SU-DHL-6 (cell line): ENCODE data around the gene CDX2.

ENCODE experiments used
- H2AFZ ChIP-seq: fragments of 200-600 bp; sonication (generic); 2 replicates; pipeline ENCODE4 v1.6.1; 2014; ENCODE audit warnings: low read depth, mild to moderate bottlenecking, moderate library complexity, mixed read lengths, antibody characterized with exemption, low read length; ENCODE audit not compliant: severe bottlenecking
- H3F3A ChIP-seq: fragments of 200-600 bp; shearing (Covaris generic); 2 replicates; pipeline ENCODE4 v1.6.0; 2016; ENCODE audit warnings: antibody characterized with exemption, mild to moderate bottlenecking; ENCODE audit not compliant: insufficient read depth
- H3K27ac ChIP-seq: fragments of 200-600 bp; sonication (generic); 2 replicates; pipeline ENCODE4 v1.5.1; 2016; ENCODE audit warnings: low read depth, mild to moderate bottlenecking, low read length, moderate library complexity, mixed read lengths
- H3K27me3 ChIP-seq: fragments of 200-600 bp; sonication (generic), shearing (Covaris generic); 2 replicates; pipeline ENCODE4 v1.6.0; 2014; ENCODE audit warnings: mild to moderate bottlenecking, low read length
- H3K36me3 ChIP-seq: fragments of 200-600 bp; sonication (generic); 2 replicates; pipeline ENCODE4 v1.6.1; 2014; ENCODE audit warnings: mild to moderate bottlenecking, low read length, mixed read lengths
- H3K4me2 ChIP-seq: fragments of 300-600, 200-600 bp; shearing (Covaris generic), sonication (generic); 2 replicates; pipeline ENCODE4 v1.6.0; 2014; ENCODE audit warnings: low read length, low read depth, mild to moderate bottlenecking; ENCODE audit not compliant: poor library complexity, severe bottlenecking
- H3K4me3 ChIP-seq: fragments of 200-600 bp; sonication (generic); 2 replicates; pipeline ENCODE4 v1.5.1; 2014; ENCODE audit warnings: antibody characterized with exemption, low read length, mild to moderate bottlenecking, mixed read lengths; ENCODE audit not compliant: insufficient read depth, poor library complexity, severe bottlenecking
- H3K79me2 ChIP-seq: fragments of 200-600 bp; sonication (generic); 2 replicates; pipeline ENCODE4 v1.6.1; 2014; ENCODE audit warnings: mild to moderate bottlenecking, low read length, moderate library complexity; ENCODE audit not compliant: insufficient read depth
- H3K9ac ChIP-seq: fragments of 200-600 bp; sonication (generic); 2 replicates; pipeline ENCODE4 v1.7.0; 2014; ENCODE audit warnings: mild to moderate bottlenecking, low read length
- H3K9me2 ChIP-seq: fragments of 200-600 bp; sonication (generic); replicated peaks from 2 replicates; pipeline ENCODE4 v1.6.1; 2014; ENCODE audit warnings: low read length; ENCODE audit not compliant: insufficient read depth
- H3K9me3 ChIP-seq: fragments of 200-600 bp; sonication (generic); 2 replicates; pipeline ENCODE4 v1.6.1; 2014; ENCODE audit warnings: low read length, mixed read lengths; ENCODE audit not compliant: insufficient read depth
- H4K20me1 ChIP-seq: fragments of 200-600 bp; sonication (generic); 2 replicates; pipeline ENCODE4 v1.6.1; 2014; ENCODE audit warnings: low read depth, mild to moderate bottlenecking, antibody characterized with exemption, low read length, moderate library complexity, mixed read lengths
- EZH2phosphoT487 ChIP-seq: fragments of 200-600 bp; sonication (generic), shearing (Covaris generic); conservative IDR thresholded peaks from 2 replicates; pipeline ENCODE4 v1.6.1; 2018; ENCODE audit warnings: mild to moderate bottlenecking, antibody characterized with exemption, low read length, moderate library complexity, mixed read lengths
- TF ChIP-seq, protein P1 (sequence below): fragments of 200-600 bp; sonication (generic); IDR thresholded peaks from one replicate; pipeline ENCODE4 v1.5.1; 2017; ENCODE audit warnings: antibody characterized with exemption, mild to moderate bottlenecking, low read length, moderate library complexity; ENCODE audit not compliant: insufficient read depth, poor library complexity, severe bottlenecking

The CDX2 gene

DNA sequence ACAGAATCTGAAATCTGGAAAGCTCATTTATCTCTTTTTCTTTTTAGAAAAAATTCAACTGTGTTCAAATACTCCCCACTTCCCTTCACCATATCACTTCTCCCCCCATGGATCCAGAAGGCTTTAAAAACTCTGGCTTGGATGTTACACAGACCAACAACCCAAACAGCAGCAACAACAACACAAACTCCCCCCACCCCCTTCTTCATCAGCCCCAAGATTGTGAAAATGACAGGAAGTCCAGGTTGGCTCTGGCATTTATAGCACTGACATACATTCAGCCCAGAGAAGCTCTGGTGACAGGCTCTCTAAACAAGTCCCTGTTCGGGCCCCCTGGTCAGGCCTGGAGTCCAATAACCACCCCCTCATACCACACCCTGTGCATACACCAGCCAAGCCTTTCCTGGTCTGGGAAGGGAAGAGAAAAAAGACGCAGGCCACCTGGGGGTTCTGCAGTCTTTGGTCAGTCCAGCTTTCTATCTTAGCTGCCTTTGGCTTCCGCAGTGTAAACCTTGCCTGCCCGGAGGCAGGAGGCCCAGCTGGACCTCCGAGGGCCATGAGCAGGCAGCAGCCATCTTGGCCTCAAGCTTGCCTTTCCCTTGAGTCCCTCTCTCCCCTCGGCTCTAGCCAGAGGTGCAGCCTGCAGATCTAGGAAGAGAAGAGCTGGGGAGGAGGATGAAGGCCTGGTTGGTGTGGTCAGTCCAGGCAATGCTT, 6.8 kb downstream of the CDX2 start:
- H3K9ac ChIP-seq = no peak overlapping the region
- H3K27ac ChIP-seq = no peak overlapping the region
- no peaks in the 10 kb centered on the region for H3F3A ChIP-seq
- no peak overlapping the region for H3K4me2 ChIP-seq
- H3K9me2 ChIP-seq = no peaks in the 10 kb centered on the region
- H3K36me3 ChIP-seq = no peaks in the 10 kb centered on the region
- TF ChIP-seq EZH2phosphoT487 = no peak
- TF ChIP-seq, protein P1, sequence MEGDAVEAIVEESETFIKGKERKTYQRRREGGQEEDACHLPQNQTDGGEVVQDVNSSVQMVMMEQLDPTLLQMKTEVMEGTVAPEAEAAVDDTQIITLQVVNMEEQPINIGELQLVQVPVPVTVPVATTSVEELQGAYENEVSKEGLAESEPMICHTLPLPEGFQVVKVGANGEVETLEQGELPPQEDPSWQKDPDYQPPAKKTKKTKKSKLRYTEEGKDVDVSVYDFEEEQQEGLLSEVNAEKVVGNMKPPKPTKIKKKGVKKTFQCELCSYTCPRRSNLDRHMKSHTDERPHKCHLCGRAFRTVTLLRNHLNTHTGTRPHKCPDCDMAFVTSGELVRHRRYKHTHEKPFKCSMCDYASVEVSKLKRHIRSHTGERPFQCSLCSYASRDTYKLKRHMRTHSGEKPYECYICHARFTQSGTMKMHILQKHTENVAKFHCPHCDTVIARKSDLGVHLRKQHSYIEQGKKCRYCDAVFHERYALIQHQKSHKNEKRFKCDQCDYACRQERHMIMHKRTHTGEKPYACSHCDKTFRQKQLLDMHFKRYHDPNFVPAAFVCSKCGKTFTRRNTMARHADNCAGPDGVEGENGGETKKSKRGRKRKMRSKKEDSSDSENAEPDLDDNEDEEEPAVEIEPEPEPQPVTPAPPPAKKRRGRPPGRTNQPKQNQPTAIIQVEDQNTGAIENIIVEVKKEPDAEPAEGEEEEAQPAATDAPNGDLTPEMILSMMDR = no peak
- no peaks in the 10 kb centered on the region for H4K20me1 ChIP-seq
- H3K27me3 ChIP-seq = no peaks in the 10 kb centered on the region
- H3K9me3 ChIP-seq = no peaks in the 10 kb centered on the region
- no peak overlapping the region for H2AFZ ChIP-seq
- H3K79me2 ChIP-seq = no peaks in the 10 kb centered on the region
- no peak overlapping the region for H3K4me3 ChIP-seq

DNA sequence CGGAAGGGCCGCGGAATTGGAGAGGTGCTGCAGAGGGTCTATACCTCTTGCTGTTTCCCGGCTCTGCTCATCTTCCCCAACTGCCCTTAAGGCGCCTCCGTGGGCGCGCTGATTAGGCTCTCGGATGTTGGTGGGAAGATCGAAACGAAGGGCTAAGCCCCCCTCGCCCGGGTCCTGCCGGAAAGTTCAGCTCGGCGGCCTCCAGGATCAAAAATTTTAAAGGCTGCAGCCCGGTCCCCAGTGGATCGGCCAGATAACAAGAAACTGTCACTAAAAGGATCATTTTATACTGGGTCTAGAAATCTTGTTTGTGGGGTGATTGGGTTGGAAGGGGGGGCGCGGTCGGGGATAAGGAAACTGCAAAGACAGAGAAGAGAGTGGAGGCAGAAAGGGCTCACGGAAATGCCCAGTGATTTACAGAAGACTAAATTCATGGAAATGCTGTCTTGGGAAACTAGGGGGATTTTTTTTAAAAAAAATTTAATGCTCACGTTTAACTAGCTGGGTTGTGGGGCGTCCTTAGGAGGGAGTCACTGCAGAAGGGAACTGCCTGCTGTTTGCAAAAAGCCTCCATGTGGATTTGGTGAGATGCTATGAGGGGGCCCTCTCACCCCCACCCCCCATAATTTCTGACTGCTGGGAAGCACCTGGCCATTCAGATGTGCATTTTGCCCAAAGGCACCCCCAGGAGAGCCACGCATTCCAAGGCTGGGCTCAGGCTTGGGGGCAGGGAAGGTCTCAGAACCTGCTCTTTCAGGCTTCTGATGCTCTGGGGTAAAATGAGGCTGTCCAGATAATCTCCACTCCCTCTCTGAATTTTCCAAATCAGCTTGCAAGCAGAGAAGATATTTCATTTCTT, 7.7 kb downstream of the CDX2 start:
- Histone ChIP-seq H3K4me3 (no peak overlapping the region), H3K27me3 (no peaks in the 10 kb centered on the region), H2AFZ (no peak overlapping the region)

DNA sequence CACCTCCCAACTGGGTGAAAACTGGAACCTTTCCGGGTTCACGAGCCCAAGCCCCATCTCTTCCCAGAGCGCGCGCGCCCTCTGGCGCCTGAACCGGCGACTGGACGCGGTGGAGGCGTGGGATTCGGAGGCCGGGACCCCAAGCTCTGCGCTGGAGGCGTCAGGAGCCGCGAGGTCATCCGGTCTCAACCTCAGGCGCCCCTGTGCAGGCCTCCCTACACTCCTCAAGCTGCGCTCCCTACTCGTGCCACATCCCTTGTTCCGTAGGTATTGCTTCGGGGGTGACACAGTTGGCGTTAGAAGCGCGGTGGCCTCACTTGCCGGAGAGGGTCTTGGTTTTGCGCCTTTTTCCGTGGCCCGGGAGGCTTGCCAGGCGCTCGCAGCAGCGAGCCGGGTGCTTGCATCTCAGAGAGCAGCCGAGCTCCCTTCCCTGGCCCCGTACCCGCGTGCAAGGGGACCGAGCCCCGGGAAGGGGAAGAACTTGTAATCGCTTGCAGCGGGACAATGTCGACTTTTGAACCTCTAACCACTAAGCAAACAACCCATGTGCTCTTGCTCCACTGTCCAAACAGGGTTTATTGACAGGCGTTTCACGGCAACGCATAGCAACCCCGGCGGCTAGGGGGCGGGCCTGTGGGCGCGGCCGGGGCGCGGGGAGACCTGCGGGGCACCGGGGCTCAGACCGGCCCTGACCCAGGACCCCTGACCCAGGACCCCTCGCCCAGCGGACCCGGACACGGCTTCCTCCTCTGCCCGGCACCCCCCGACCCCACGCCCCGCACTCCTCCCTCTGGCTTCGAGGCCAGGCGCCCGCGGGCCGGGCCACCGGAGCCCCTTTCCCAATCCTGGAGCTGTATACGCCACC, 8.5 kb downstream of the CDX2 start:
- Histone ChIP-seq H3K27me3 (no peaks in the 10 kb centered on the region), H2AFZ (no peak overlapping the region), H3K4me2 (no peak overlapping the region), H3K4me3 (no peak overlapping the region), H3K9me2 (no peaks in the 10 kb centered on the region), H3K27ac (no peak overlapping the region), H3F3A (no peaks in the 10 kb centered on the region), H3K9ac (no peak overlapping the region), H3K9me3 (no peaks in the 10 kb centered on the region), H3K36me3 (no peaks in the 10 kb centered on the region), H3K79me2 (no peaks in the 10 kb centered on the region), H4K20me1 (no peaks in the 10 kb centered on the region)
- no peak for TF ChIP-seq EZH2phosphoT487
- TF ChIP-seq, protein P1 = no peak

More for the DNA sequence above, 7.7 kb downstream of the CDX2 start:
- Histone ChIP-seq H3K4me2 (no peak overlapping the region), H3K9me3 (no peaks in the 10 kb centered on the region), H3K79me2 (no peaks in the 10 kb centered on the region), H3K36me3 (no peaks in the 10 kb centered on the region), H3K27ac (no peak overlapping the region), H3F3A (no peaks in the 10 kb centered on the region), H3K9ac (no peak overlapping the region), H3K9me2 (no peaks in the 10 kb centered on the region), H4K20me1 (no peaks in the 10 kb centered on the region)
- no peak for TF ChIP-seq EZH2phosphoT487
- TF ChIP-seq, protein P1 = no peak
